ENCODE results near the gene DSC1.

The DSC1 gene

GRCh38 chr18:31099450-31100230 lies 63.0 kb downstream of the DSC1 start:
- 88% methylated on average over 9 of the region's 10 CpGs for WGBS
- H2BK12ac ChIP-seq (ENCODE audit: low read length in 2 of 2), result no peak overlapping the region
- H2BK15ac ChIP-seq (ENCODE audit: low read depth, poor library complexity, severe bottlenecking), result no peak overlapping the region

GRCh38 chr18:31098878-31099277 lies 63.8 kb downstream of the DSC1 start:
- no peaks in the 10 kb centered on the region for H3K9me3 ChIP-seq (ENCODE audit: control insufficient read depth, low read length)
- H2BK15ac ChIP-seq (ENCODE audit: low read depth, poor library complexity, severe bottlenecking), result no peak overlapping the region
- H3K18ac ChIP-seq (ENCODE audit: low read depth in 1 of 2, low read length in 2 of 2), result no peak overlapping the region
- no peak overlapping the region for H3K4ac ChIP-seq (ENCODE audit: low read depth in 1 of 2, low read length in 2 of 2)
- peaks cover 16% of the 10 kb centered on the region for H3K79me1 ChIP-seq (replicated peaks; ENCODE audit: low read length, poor library complexity, severe bottlenecking)
- H3K36me3 ChIP-seq (ENCODE audit: control insufficient read depth in 1 of 2, insufficient read depth in 2 of 2, low read depth in 1 of 2, low read length in 2 of 2), result no peaks in the 10 kb centered on the region
- H3K27me3 ChIP-seq (ENCODE audit: control insufficient read depth in 1 of 2, insufficient read depth in 1 of 2, low read length in 2 of 2), result peaks cover 0 to 29% of the 10 kb centered on the region in 2 experiments
- no peak overlapping the region for H3K4me3 ChIP-seq (ENCODE audit: insufficient read depth in 1 of 2, low read depth in 1 of 2, low read length in 2 of 2)
- H2AFZ ChIP-seq (ENCODE audit: low read depth, low read length), result no peak overlapping the region
- H2BK5ac ChIP-seq (ENCODE audit: low read depth, low read length, poor library complexity, severe bottlenecking), result no peak overlapping the region
- H3K23ac ChIP-seq (ENCODE audit: low read length in 2 of 2), result no peak overlapping the region
- no peak overlapping the region for H4K91ac ChIP-seq (ENCODE audit: low read length)
- no peak overlapping the region for H3K4me2 ChIP-seq (ENCODE audit: low read length, poor library complexity, severe bottlenecking)
- H3K9ac ChIP-seq (ENCODE audit: low read length), result no peak overlapping the region
- no peak for DNase-seq
- no peak overlapping the region for H3K14ac ChIP-seq (ENCODE audit: low read length in 2 of 2)
- H2BK120ac ChIP-seq (ENCODE audit: low read depth, low read length), result no peak overlapping the region
- H4K8ac ChIP-seq (ENCODE audit: low read length), result no peak overlapping the region
- peaks cover 7% of the 10 kb centered on the region for H3K4me1 ChIP-seq (ENCODE audit: control insufficient read depth, insufficient read depth, low read depth, low read length)
- no peak overlapping the region for H3K27ac ChIP-seq (ENCODE audit: low read length, poor library complexity, severe bottlenecking)
- H2BK12ac ChIP-seq (ENCODE audit: low read length in 2 of 2), result no peak overlapping the region
- no peak overlapping the region for H2AK5ac ChIP-seq (ENCODE audit: low read length, severe bottlenecking)

More at GRCh38 chr18:31099450-31100230, 63.0 kb downstream of the DSC1 start:
- Histone ChIP-seq H3K27ac (ENCODE audit: low read length, poor library complexity, severe bottlenecking) (no peak overlapping the region), H2BK5ac (ENCODE audit: low read depth, low read length, poor library complexity, severe bottlenecking) (no peak overlapping the region), H3K23ac (ENCODE audit: low read length in 2 of 2) (no peak overlapping the region), H3K79me1 (replicated peaks; ENCODE audit: low read length, poor library complexity, severe bottlenecking) (peaks cover 16% of the 10 kb centered on the region), H4K8ac (ENCODE audit: low read length) (no peak overlapping the region), H3K4ac (ENCODE audit: low read depth in 1 of 2, low read length in 2 of 2) (no peak overlapping the region), H3K18ac (ENCODE audit: low read depth in 1 of 2, low read length in 2 of 2) (no peak overlapping the region), H3K4me3 (ENCODE audit: insufficient read depth in 1 of 2, low read depth in 1 of 2, low read length in 2 of 2) (peak overlapping the region in 1 of 2 experiments; percentile 15), H3K36me3 (ENCODE audit: control insufficient read depth in 1 of 2, insufficient read depth in 2 of 2, low read depth in 1 of 2, low read length in 2 of 2) (no peaks in the 10 kb centered on the region), H4K91ac (ENCODE audit: low read length) (no peak overlapping the region), H2AFZ (ENCODE audit: low read depth, low read length) (no peak overlapping the region), H3K4me2 (ENCODE audit: low read length, poor library complexity, severe bottlenecking) (no peak overlapping the region), H3K27me3 (ENCODE audit: control insufficient read depth in 1 of 2, insufficient read depth in 1 of 2, low read length in 2 of 2) (peaks cover 0 to 29% of the 10 kb centered on the region in 2 experiments), H3K4me1 (ENCODE audit: control insufficient read depth, insufficient read depth, low read depth, low read length) (peaks cover 7% of the 10 kb centered on the region), H3K14ac (ENCODE audit: low read length in 2 of 2) (no peak overlapping the region), H3K9ac (ENCODE audit: low read length) (no peak overlapping the region), H2BK120ac (ENCODE audit: low read depth, low read length) (no peak overlapping the region), H3K9me3 (ENCODE audit: control insufficient read depth, low read length) (no peaks in the 10 kb centered on the region), H2AK5ac (ENCODE audit: low read length, severe bottlenecking) (no peak overlapping the region)
- DNase-seq, result no peak

- H3K9me3 ChIP-seq (ENCODE audit: control insufficient read depth, low read length), result no peaks in the 10 kb centered on the region
- no peak overlapping the region for H4K8ac ChIP-seq (ENCODE audit: low read length)
- H3K4ac ChIP-seq (ENCODE audit: low read depth in 1 of 2, low read length in 2 of 2), result no peak overlapping the region
- H3K4me1 ChIP-seq (ENCODE audit: control insufficient read depth, insufficient read depth, low read depth, low read length), result peaks cover 7% of the 10 kb centered on the region
- WGBS, result 100% methylated on average over 1 of the region's 3 CpGs
- H3K23ac ChIP-seq (ENCODE audit: low read length in 2 of 2), result no peak overlapping the region
- DNase-seq, result no peak
- peaks cover 19% of the 10 kb centered on the region for H3K79me1 ChIP-seq (replicated peaks; ENCODE audit: low read length, poor library complexity, severe bottlenecking)
- no peaks in the 10 kb centered on the region for H3K36me3 ChIP-seq (ENCODE audit: control insufficient read depth in 1 of 2, insufficient read depth in 2 of 2, low read depth in 1 of 2, low read length in 2 of 2)
- H3K4me3 ChIP-seq (ENCODE audit: insufficient read depth in 1 of 2, low read depth in 1 of 2, low read length in 2 of 2), result no peak overlapping the region
- no peak overlapping the region for H2BK12ac ChIP-seq (ENCODE audit: low read length in 2 of 2)
- H2BK15ac ChIP-seq (ENCODE audit: low read depth, poor library complexity, severe bottlenecking), result no peak overlapping the region
- no peak overlapping the region for H3K4me2 ChIP-seq (ENCODE audit: low read length, poor library complexity, severe bottlenecking)
- no peak overlapping the region for H3K27ac ChIP-seq (ENCODE audit: low read length, poor library complexity, severe bottlenecking)
- no peak overlapping the region for H2BK120ac ChIP-seq (ENCODE audit: low read depth, low read length)
- no peak overlapping the region for H3K14ac ChIP-seq (ENCODE audit: low read length in 2 of 2)
- H2BK5ac ChIP-seq (ENCODE audit: low read depth, low read length, poor library complexity, severe bottlenecking), result no peak overlapping the region
- H2AK5ac ChIP-seq (ENCODE audit: low read length, severe bottlenecking), result no peak overlapping the region
- no peak overlapping the region for H3K9ac ChIP-seq (ENCODE audit: low read length)
- peaks cover 0 to 24% of the 10 kb centered on the region in 2 experiments for H3K27me3 ChIP-seq (ENCODE audit: control insufficient read depth in 1 of 2, insufficient read depth in 1 of 2, low read length in 2 of 2)
- no peak overlapping the region for H3K18ac ChIP-seq (ENCODE audit: low read depth in 1 of 2, low read length in 2 of 2)
- no peak overlapping the region for H2AFZ ChIP-seq (ENCODE audit: low read depth, low read length)
- no peak overlapping the region for H4K91ac ChIP-seq (ENCODE audit: low read length)
Measured at GRCh38 chr18:31097666-31098065, 65.0 kb downstream of the DSC1 start.

- Histone ChIP-seq H3K9ac (ENCODE audit: low read length) (no peak overlapping the region), H3K14ac (ENCODE audit: low read length in 2 of 2) (no peak overlapping the region), H2AFZ (ENCODE audit: low read depth, low read length) (no peak overlapping the region), H2BK5ac (ENCODE audit: low read depth, low read length, poor library complexity, severe bottlenecking) (no peak overlapping the region), H3K4ac (ENCODE audit: low read depth in 1 of 2, low read length in 2 of 2) (no peak overlapping the region), H3K36me3 (ENCODE audit: control insufficient read depth in 1 of 2, insufficient read depth in 2 of 2, low read depth in 1 of 2, low read length in 2 of 2) (peaks cover 0 to under 1% of the 10 kb centered on the region in 2 experiments), H3K4me2 (ENCODE audit: low read length, poor library complexity, severe bottlenecking) (no peak overlapping the region), H3K4me3 (ENCODE audit: insufficient read depth in 1 of 2, low read depth in 1 of 2, low read length in 2 of 2) (no peak overlapping the region), H3K27ac (ENCODE audit: low read length, poor library complexity, severe bottlenecking) (no peak overlapping the region), H3K23ac (ENCODE audit: low read length in 2 of 2) (no peak overlapping the region), H3K9me3 (ENCODE audit: control insufficient read depth, low read length) (no peaks in the 10 kb centered on the region), H2BK15ac (ENCODE audit: low read depth, poor library complexity, severe bottlenecking) (no peak overlapping the region), H3K4me1 (ENCODE audit: control insufficient read depth, insufficient read depth, low read depth, low read length) (no peaks in the 10 kb centered on the region), H3K18ac (ENCODE audit: low read depth in 1 of 2, low read length in 2 of 2) (no peak overlapping the region), H2BK12ac (ENCODE audit: low read length in 2 of 2) (no peak overlapping the region), H3K27me3 (ENCODE audit: control insufficient read depth in 1 of 2, insufficient read depth in 1 of 2, low read length in 2 of 2) (no peaks in the 10 kb centered on the region), H4K8ac (ENCODE audit: low read length) (no peak overlapping the region), H4K91ac (ENCODE audit: low read length) (no peak overlapping the region), H3K79me1 (replicated peaks; ENCODE audit: low read length, poor library complexity, severe bottlenecking) (peaks cover 15% of the 10 kb centered on the region), H2AK5ac (ENCODE audit: low read length, severe bottlenecking) (no peak overlapping the region), H2BK120ac (ENCODE audit: low read depth, low read length) (no peak overlapping the region)
- no CpG with 5 or more reads among the region's 2 CpGs for WGBS
- DNase-seq, result no peak
Measured at GRCh38 chr18:31093880-31094279, 68.8 kb downstream of the DSC1 start.

All from mesenchymal stem cell (in vitro differentiated cells and primary cell).